ENCODE data around the gene PLXNB3. TPM values are rescaled to one million over a fixed set of nuclear protein-coding genes. Genes with fewer than 3 reads are reported as not detected.

PLXNB3 gene
- total RNA-seq, 1 donor from 2014 or later, result 0.71 TPM

DNA sequence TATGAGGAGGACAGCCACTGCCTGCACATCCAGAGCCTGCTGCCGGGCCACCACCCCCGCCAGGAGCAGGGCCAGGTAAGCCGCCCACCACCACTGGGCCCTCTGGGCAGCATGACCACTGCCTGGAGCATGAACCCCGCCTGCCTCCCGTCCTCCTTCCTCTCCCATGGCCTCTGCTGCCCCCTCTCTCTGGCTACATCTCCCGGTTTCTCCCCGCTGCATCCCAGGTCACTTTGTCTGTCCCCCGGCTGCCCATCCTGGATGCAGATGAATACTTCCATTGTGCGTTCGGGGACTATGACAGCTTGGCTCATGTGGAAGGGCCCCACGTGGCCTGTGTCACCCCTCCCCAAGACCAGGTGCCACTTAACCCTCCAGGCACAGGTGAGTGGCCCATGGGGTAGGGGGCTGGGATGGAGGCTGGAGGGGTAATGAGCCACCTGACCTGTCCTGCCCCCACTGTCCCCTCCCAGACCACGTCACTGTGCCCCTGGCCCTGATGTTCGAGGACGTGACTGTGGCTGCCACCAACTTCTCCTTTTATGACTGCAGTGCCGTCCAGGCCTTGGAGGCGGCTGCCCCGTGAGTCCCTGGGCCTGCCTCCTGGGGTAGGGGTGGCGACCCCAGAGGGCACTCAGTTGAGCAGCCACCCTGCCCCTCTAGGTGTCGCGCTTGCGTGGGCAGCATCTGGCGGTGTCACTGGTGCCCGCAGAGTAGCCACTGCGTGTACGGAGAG lies 6.0 kb downstream of the PLXNB3 start:
- H3K27ac ChIP-seq, result no peak overlapping the region
- H3K27me3 ChIP-seq, result no peaks in the 10 kb centered on the region
- no peak overlapping the region for H3K4me2 ChIP-seq
- TF ChIP-seq EZH2phosphoT487 (IDR thresholded peaks at IDR 0.05) (no peak), EZH2 (IDR thresholded peaks at IDR 0.05) (no peak)
- TF ChIP-seq, protein P1, sequence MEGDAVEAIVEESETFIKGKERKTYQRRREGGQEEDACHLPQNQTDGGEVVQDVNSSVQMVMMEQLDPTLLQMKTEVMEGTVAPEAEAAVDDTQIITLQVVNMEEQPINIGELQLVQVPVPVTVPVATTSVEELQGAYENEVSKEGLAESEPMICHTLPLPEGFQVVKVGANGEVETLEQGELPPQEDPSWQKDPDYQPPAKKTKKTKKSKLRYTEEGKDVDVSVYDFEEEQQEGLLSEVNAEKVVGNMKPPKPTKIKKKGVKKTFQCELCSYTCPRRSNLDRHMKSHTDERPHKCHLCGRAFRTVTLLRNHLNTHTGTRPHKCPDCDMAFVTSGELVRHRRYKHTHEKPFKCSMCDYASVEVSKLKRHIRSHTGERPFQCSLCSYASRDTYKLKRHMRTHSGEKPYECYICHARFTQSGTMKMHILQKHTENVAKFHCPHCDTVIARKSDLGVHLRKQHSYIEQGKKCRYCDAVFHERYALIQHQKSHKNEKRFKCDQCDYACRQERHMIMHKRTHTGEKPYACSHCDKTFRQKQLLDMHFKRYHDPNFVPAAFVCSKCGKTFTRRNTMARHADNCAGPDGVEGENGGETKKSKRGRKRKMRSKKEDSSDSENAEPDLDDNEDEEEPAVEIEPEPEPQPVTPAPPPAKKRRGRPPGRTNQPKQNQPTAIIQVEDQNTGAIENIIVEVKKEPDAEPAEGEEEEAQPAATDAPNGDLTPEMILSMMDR (IDR thresholded peaks at IDR 0.05), result no peak
- DNase-seq (ENCODE audit: low spot score), result no peak
- H3F3A ChIP-seq (ENCODE audit: low read depth), result no peaks in the 10 kb centered on the region
- no peak overlapping the region for H3K4me3 ChIP-seq
- Mint-ChIP-seq H3K9me3 (peaks cover 4% of the 10 kb centered on the region), H3K4me3 (no peak overlapping the region), H3K27ac (no peak overlapping the region), H3K4me1 (peaks cover 9% of the 10 kb centered on the region), H3K27me3 (ENCODE audit: insufficient read depth, low read depth) (no peaks in the 10 kb centered on the region), H3K36me3 (no peaks in the 10 kb centered on the region)
- H2AFZ ChIP-seq (replicated peaks), result no peak overlapping the region
- no peaks in the 10 kb centered on the region for H3K4me1 ChIP-seq
- no peaks in the 10 kb centered on the region for H3K9me3 ChIP-seq (ENCODE audit: low read depth)
- no peaks in the 10 kb centered on the region for H4K20me1 ChIP-seq (ENCODE audit: low read depth)
- H3K36me3 ChIP-seq, result no peaks in the 10 kb centered on the region
- H3K9ac ChIP-seq, result no peak overlapping the region
- H3K79me2 ChIP-seq (ENCODE audit: low read depth), result no peaks in the 10 kb centered on the region

DNA sequence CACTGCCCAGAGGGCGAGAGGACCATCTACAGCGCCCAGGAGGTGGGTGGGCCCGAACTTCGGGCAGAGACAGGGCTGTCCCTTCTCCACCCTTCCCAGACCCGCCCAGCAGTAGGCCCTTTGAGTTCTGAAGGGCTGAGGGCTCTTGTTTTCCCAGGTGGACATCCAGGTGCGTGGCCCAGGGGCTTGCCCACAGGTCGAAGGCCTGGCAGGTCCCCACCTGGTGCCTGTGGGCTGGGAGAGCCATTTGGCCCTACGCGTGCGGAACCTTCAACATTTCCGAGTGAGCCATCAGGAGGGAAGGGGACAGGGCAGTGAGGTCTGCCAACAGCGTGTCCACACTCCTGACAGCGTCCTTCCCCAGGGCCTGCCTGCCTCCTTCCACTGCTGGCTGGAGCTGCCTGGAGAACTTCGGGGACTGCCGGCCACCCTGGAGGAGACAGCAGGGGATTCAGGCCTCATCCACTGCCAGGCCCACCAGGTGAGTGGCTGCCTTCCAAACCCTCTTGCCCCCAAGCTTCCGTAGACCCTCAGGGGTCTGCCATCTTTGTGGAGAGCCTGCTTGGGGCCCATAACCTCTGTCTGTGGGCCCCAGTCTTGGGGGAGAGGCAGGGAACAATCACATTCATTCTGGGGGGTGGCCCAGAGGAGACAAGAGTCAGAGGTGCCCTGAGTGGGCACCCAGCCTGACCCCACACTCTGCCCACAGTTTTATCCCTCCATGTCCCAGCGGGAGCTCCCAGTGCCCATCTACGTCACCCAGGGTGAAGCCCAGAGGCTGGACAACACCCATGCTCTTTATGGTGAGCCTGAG lies 6.8 kb downstream of the PLXNB3 start:
- no peaks in the 10 kb centered on the region for H3F3A ChIP-seq (ENCODE audit: low read depth)
- no peaks in the 10 kb centered on the region for H3K79me2 ChIP-seq (ENCODE audit: low read depth)
- no peak overlapping the region for H3K9ac ChIP-seq
- H3K4me1 ChIP-seq, result no peaks in the 10 kb centered on the region
- H3K9me3 Mint-ChIP-seq, result peaks cover 4% of the 10 kb centered on the region
- no peak overlapping the region for H2AFZ ChIP-seq (replicated peaks)
- no peaks in the 10 kb centered on the region for H3K36me3 ChIP-seq
- H3K36me3 Mint-ChIP-seq, result no peaks in the 10 kb centered on the region
- TF ChIP-seq, protein P1 (IDR thresholded peaks at IDR 0.05), result no peak
- no peak for TF ChIP-seq EZH2 (IDR thresholded peaks at IDR 0.05)
- no peak for TF ChIP-seq EZH2phosphoT487 (IDR thresholded peaks at IDR 0.05)
- no peaks in the 10 kb centered on the region for H3K9me3 ChIP-seq (ENCODE audit: low read depth)
- H3K27ac Mint-ChIP-seq, result no peak overlapping the region
- no peaks in the 10 kb centered on the region for H3K27me3 Mint-ChIP-seq (ENCODE audit: insufficient read depth, low read depth)
- peaks cover 6% of the 10 kb centered on the region for H3K4me1 Mint-ChIP-seq
- no peaks in the 10 kb centered on the region for H4K20me1 ChIP-seq (ENCODE audit: low read depth)
- no peak overlapping the region for H3K4me3 Mint-ChIP-seq
- no peak overlapping the region for H3K4me3 ChIP-seq
- no peak overlapping the region for H3K4me2 ChIP-seq
- no peaks in the 10 kb centered on the region for H3K27me3 ChIP-seq
- H3K27ac ChIP-seq, result no peak overlapping the region
- no peak for DNase-seq (ENCODE audit: low spot score)

DNA sequence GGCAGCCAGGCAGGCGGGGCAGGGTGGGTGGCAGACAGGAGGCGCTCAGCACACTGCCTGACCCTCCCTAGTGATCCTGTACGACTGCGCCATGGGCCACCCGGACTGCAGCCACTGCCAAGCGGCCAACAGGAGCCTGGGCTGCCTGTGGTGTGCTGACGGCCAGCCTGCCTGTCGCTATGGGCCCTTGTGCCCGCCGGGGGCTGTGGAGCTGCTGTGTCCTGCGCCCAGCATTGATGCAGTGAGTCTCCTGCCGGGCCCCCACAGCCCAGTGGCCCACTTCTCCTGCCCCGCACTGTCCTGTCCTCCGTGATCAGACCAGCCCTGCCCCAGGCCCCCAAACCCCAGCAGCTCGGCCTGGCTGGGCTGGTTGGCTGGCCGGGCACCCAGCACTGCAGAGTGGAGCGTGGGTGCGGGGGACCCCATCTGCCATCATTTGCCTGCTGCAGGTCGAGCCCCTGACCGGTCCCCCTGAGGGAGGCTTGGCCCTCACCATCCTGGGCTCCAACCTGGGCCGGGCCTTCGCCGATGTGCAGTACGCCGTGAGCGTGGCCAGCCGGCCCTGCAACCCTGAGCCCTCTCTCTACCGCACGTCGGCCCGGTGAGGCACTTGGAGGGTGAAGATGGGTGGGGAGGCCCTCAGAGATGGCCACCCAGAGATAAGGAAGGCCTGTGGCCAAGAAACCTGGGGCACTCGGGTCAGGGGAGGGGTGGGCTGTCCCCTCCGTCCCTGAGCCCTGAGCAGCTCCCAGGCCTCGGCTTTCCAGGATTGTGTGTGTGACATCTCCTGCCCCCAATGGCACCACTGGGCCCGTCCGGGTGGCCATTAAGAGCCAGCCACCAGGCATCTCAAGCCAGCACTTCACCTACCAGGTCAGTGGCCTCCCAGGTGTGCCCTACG lies 7.6 kb downstream of the PLXNB3 start:
- Histone ChIP-seq H3K9ac (no peak overlapping the region), H3K4me1 (no peaks in the 10 kb centered on the region), H3K4me3 (no peak overlapping the region), H2AFZ (replicated peaks) (no peak overlapping the region), H3K27me3 (no peaks in the 10 kb centered on the region), H3K27ac (no peak overlapping the region), H3F3A (ENCODE audit: low read depth) (no peaks in the 10 kb centered on the region), H3K36me3 (no peaks in the 10 kb centered on the region), H3K9me3 (ENCODE audit: low read depth) (no peaks in the 10 kb centered on the region), H3K79me2 (ENCODE audit: low read depth) (no peaks in the 10 kb centered on the region), H3K4me2 (no peak overlapping the region), H4K20me1 (ENCODE audit: low read depth) (no peaks in the 10 kb centered on the region)
- Mint-ChIP-seq H3K4me3 (no peak overlapping the region), H3K9me3 (peaks cover 4% of the 10 kb centered on the region), H3K36me3 (no peaks in the 10 kb centered on the region), H3K27ac (peak overlapping the region; percentile 50), H3K4me1 (peaks cover 2% of the 10 kb centered on the region), H3K27me3 (ENCODE audit: insufficient read depth, low read depth) (peaks cover 2% of the 10 kb centered on the region)
- DNase-seq (ENCODE audit: low spot score), result no peak
- no peak for TF ChIP-seq EZH2phosphoT487 (IDR thresholded peaks at IDR 0.05)
- TF ChIP-seq, protein P1 (IDR thresholded peaks at IDR 0.05), result no peak
- no peak for TF ChIP-seq EZH2 (IDR thresholded peaks at IDR 0.05)
